ENCODE measurements around the gene MCCC1.

- TF ChIP-seq POLR2AphosphoS5 (IDR thresholded peaks at IDR 0.05) = no peak
- no peak for TF ChIP-seq CTCF (IDR thresholded peaks at IDR 0.05)
Observed at GRCh38 chr3:183134844-183135243, 35.5 kb upstream of the MCCC1 start.

All from gastroesophageal sphincter (tissue), 3 donors.